HEK293 (cell line): ENCODE measurements around the gene STX1B.

Experiments used
- CTCF ChIA-PET: fragments of 350-600 bp; formaldehyde crosslinking; extraction: SDS; loops from one replicate; lab custom pipeline; 2021; ENCODE audit warnings: antibody characterized with exemption; lab: Yijun Ruan, JAX
- POLR2A ChIA-PET: fragments of 300-600 bp; formaldehyde crosslinking; extraction: SDS; loops from one replicate; lab custom pipeline; 2020; ENCODE audit warnings: antibody characterized with exemption, inconsistent platforms; lab: Yijun Ruan, JAX
- H3K27ac ChIP-seq: fragments of 200-500 bp; sonication (Bioruptor generic); 2 replicates; pipeline ENCODE4 v1.5.1; 2014; ENCODE audit warnings: low read depth, low read length, control low read depth, inconsistent platforms; ENCODE audit errors: extremely low read depth
- H3K36me3 ChIP-seq, 2 experiments: fragments of 200-500 bp in 1 of 2; sonication (Bioruptor generic) in 1 of 2; 1 replicate in 1 of 2; 2 replicates in 1 of 2; pipeline ENCODE4 v1.5.1; 2014 to 2017; ENCODE audit warnings: inconsistent platforms in 2 of 2, low read length in 2 of 2; ENCODE audit not compliant: control insufficient read depth in 2 of 2, insufficient read depth in 1 of 2
- H3K4me1 ChIP-seq: fragments of 200-500 bp; sonication (Bioruptor generic); 2 replicates; pipeline ENCODE4 v1.5.1; 2014; ENCODE audit warnings: mild to moderate bottlenecking, low read length, inconsistent platforms; ENCODE audit not compliant: control insufficient read depth, insufficient read depth
- H3K4me3 ChIP-seq: 2 replicates; pipeline ENCODE4 v1.5.1; 2011; ENCODE audit warnings: low read depth, mild to moderate bottlenecking, control low read depth, low read length, moderate library complexity
- H3K9me3 ChIP-seq: fragments of 200-500 bp; sonication (Bioruptor generic); 2 replicates; pipeline ENCODE4 v1.5.1; 2014; ENCODE audit warnings: low read depth, low read length, inconsistent platforms; ENCODE audit not compliant: control insufficient read depth, insufficient read depth
- KLF1 ChIP-seq: fragments of 450-650 bp; formaldehyde crosslinking; IDR thresholded peaks from 2 replicates; pipeline ENCODE4 v1.5.1; 2016; ENCODE audit warnings: missing biosample characterization, missing genetic modification characterization
- ZNF114 ChIP-seq: fragments of 450-650 bp; formaldehyde crosslinking; IDR thresholded peaks from 2 replicates; pipeline ENCODE4 v1.5.0; 2017; ENCODE audit warnings: missing biosample characterization, missing genetic modification characterization
- ZNF169 ChIP-seq: fragments of 450-650 bp; formaldehyde crosslinking; IDR thresholded peaks from 2 replicates; pipeline ENCODE4 v1.5.1; 2016; ENCODE audit warnings: missing biosample characterization, missing genetic modification characterization
- ZNF274 ChIP-seq, 2 experiments: fragments of 200-500 bp in 1 of 2; fragments of 450-650 bp in 1 of 2; sonication (Bioruptor generic) in 1 of 2; formaldehyde crosslinking in 1 of 2; IDR thresholded peaks; 2 replicates each; pipeline versions ENCODE4 v1.5.1 to v1.6.1; 2014 to 2016; ENCODE audit warnings: borderline replicate concordance in 1 of 2, inconsistent platforms in 1 of 2, low read length in 1 of 2, missing biosample characterization in 1 of 2, missing genetic modification characterization in 1 of 2
- ZNF473 ChIP-seq: fragments of 450-650 bp; formaldehyde crosslinking; IDR thresholded peaks from 2 replicates; pipeline ENCODE4 v1.5.1; 2017; ENCODE audit warnings: missing biosample characterization, missing genetic modification characterization
- ZNF596 ChIP-seq: fragments of 450-650 bp; IDR thresholded peaks from 2 replicates; pipeline ENCODE4 v1.5.0; 2018; ENCODE audit warnings: missing biosample characterization, mild to moderate bottlenecking, missing genetic modification characterization, moderate library complexity
- ZNF600 ChIP-seq: fragments of 450-650 bp; formaldehyde crosslinking; IDR thresholded peaks from 2 replicates; pipeline ENCODE4 v1.5.1; 2016; ENCODE audit warnings: missing biosample characterization, missing genetic modification characterization
- ZSCAN23 ChIP-seq: fragments of 450-650 bp; formaldehyde crosslinking; IDR thresholded peaks from 2 replicates; pipeline ENCODE4 v1.5.1; 2016; ENCODE audit warnings: missing biosample characterization, missing genetic modification characterization
- TF ChIP-seq, protein P1 (sequence below): fragments of 450-650 bp; formaldehyde crosslinking; IDR thresholded peaks from 2 replicates; pipeline ENCODE4 v1.5.1; 2016; ENCODE audit warnings: missing biosample characterization, missing genetic modification characterization, borderline replicate concordance
- TF ChIP-seq, protein P2 (sequence below): fragments of 450-650 bp; formaldehyde crosslinking; IDR thresholded peaks from 2 replicates; pipeline ENCODE4 v1.5.1; 2016; ENCODE audit warnings: missing biosample characterization, missing genetic modification characterization
- TF ChIP-seq, protein P3 (sequence below): fragments of 450-650 bp; formaldehyde crosslinking; IDR thresholded peaks from 2 replicates; pipeline ENCODE4 v1.5.1; 2016; ENCODE audit warnings: missing biosample characterization, missing genetic modification characterization
- TF ChIP-seq, protein P4 (sequence below): fragments of 450-650 bp; formaldehyde crosslinking; IDR thresholded peaks from 2 replicates; pipeline ENCODE4 v1.5.1; 2016; ENCODE audit warnings: missing biosample characterization, missing genetic modification characterization, low read depth
- TF ChIP-seq, protein P5 (sequence below): fragments of 450-650 bp; formaldehyde crosslinking; IDR thresholded peaks from 2 replicates; pipeline ENCODE4 v1.5.1; 2017; ENCODE audit warnings: missing biosample characterization, missing genetic modification characterization
- TF ChIP-seq, protein P6 (sequence below): fragments of 450-650 bp; formaldehyde crosslinking; IDR thresholded peaks from 2 replicates; pipeline ENCODE4 v1.5.1; 2016; ENCODE audit warnings: missing biosample characterization, missing genetic modification characterization

The STX1B gene

DNA sequence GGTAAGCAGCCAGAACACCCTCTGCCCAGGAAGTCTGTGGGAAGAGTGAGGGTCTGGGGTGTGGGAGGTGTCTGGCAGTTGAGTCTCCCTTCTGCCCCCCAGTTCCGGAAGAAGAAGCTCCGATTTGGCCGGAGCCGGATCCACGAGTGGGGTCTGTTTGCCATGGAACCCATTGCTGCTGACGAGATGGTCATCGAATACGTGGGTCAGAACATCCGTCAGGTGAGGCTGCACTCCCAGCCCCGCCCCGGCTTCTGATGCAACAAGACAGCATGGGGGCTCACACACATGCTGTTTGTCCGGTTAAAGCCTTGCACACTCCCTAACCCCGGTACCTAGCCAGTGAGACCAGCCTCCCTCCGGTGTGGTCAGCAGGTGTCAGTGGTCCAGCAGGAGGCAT, 29.5 kb downstream of the STX1B start (continued):
- TF ChIP-seq, protein P1, sequence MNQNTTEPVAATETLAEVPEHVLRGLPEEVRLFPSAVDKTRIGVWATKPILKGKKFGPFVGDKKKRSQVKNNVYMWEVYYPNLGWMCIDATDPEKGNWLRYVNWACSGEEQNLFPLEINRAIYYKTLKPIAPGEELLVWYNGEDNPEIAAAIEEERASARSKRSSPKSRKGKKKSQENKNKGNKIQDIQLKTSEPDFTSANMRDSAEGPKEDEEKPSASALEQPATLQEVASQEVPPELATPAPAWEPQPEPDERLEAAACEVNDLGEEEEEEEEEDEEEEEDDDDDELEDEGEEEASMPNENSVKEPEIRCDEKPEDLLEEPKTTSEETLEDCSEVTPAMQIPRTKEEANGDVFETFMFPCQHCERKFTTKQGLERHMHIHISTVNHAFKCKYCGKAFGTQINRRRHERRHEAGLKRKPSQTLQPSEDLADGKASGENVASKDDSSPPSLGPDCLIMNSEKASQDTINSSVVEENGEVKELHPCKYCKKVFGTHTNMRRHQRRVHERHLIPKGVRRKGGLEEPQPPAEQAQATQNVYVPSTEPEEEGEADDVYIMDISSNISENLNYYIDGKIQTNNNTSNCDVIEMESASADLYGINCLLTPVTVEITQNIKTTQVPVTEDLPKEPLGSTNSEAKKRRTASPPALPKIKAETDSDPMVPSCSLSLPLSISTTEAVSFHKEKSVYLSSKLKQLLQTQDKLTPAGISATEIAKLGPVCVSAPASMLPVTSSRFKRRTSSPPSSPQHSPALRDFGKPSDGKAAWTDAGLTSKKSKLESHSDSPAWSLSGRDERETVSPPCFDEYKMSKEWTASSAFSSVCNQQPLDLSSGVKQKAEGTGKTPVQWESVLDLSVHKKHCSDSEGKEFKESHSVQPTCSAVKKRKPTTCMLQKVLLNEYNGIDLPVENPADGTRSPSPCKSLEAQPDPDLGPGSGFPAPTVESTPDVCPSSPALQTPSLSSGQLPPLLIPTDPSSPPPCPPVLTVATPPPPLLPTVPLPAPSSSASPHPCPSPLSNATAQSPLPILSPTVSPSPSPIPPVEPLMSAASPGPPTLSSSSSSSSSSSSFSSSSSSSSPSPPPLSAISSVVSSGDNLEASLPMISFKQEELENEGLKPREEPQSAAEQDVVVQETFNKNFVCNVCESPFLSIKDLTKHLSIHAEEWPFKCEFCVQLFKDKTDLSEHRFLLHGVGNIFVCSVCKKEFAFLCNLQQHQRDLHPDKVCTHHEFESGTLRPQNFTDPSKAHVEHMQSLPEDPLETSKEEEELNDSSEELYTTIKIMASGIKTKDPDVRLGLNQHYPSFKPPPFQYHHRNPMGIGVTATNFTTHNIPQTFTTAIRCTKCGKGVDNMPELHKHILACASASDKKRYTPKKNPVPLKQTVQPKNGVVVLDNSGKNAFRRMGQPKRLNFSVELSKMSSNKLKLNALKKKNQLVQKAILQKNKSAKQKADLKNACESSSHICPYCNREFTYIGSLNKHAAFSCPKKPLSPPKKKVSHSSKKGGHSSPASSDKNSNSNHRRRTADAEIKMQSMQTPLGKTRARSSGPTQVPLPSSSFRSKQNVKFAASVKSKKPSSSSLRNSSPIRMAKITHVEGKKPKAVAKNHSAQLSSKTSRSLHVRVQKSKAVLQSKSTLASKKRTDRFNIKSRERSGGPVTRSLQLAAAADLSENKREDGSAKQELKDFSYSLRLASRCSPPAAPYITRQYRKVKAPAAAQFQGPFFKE (tag by site-specific recombination): no peak
- no peak for TF ChIP-seq ZSCAN23 (tag by site-specific recombination)
- TF ChIP-seq, protein P2, sequence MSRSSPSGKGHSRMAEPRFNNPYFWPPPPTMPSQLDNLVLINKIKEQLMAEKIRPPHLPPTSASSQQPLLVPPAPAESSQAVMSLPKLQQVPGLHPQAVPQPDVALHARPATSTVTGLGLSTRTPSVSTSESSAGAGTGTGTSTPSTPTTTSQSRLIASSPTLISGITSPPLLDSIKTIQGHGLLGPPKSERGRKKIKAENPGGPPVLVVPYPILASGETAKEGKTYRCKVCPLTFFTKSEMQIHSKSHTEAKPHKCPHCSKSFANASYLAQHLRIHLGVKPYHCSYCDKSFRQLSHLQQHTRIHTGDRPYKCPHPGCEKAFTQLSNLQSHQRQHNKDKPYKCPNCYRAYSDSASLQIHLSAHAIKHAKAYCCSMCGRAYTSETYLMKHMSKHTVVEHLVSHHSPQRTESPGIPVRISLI (tag by site-specific recombination): no peak
- TF ChIP-seq, protein P3, sequence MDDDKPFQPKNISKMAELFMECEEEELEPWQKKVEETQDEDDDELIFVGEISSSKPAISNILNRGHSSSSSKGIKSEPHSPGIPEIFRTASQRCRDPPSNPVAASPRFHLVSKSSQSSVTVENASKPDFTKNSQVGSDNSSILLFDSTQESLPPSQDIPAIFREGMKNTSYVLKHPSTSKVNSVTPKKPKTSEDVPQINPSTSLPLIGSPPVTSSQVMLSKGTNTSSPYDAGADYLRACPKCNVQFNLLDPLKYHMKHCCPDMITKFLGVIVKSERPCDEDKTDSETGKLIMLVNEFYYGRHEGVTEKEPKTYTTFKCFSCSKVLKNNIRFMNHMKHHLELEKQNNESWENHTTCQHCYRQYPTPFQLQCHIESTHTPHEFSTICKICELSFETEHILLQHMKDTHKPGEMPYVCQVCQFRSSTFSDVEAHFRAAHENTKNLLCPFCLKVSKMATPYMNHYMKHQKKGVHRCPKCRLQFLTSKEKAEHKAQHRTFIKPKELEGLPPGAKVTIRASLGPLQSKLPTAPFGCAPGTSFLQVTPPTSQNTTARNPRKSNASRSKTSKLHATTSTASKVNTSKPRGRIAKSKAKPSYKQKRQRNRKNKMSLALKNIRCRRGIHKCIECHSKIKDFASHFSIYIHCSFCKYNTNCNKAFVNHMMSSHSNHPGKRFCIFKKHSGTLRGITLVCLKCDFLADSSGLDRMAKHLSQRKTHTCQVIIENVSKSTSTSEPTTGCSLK: no peak
- no peak for TF ChIP-seq ZNF473

DNA sequence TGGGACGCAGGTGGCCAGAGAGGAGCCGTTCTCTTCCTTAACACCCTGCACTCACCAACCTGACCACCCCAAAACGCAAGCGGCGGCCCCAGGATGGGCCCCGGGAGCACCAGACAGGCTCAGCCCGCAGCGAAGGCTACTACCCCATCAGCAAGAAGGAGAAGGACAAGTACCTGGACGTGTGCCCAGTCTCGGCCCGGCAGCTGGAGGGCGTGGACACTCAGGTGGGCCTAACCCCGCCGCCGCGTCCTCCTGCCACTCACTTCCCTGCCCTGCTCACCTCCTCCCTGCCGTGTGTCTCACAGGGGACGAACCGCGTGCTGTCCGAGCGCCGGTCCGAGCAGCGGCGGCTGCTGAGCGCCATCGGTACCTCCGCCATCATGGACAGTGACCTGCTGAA, 30.0 kb downstream of the STX1B start:
- ChIA-PET CTCF (no interaction called here), POLR2A (no interaction called here)
- TF ChIP-seq, protein P4, sequence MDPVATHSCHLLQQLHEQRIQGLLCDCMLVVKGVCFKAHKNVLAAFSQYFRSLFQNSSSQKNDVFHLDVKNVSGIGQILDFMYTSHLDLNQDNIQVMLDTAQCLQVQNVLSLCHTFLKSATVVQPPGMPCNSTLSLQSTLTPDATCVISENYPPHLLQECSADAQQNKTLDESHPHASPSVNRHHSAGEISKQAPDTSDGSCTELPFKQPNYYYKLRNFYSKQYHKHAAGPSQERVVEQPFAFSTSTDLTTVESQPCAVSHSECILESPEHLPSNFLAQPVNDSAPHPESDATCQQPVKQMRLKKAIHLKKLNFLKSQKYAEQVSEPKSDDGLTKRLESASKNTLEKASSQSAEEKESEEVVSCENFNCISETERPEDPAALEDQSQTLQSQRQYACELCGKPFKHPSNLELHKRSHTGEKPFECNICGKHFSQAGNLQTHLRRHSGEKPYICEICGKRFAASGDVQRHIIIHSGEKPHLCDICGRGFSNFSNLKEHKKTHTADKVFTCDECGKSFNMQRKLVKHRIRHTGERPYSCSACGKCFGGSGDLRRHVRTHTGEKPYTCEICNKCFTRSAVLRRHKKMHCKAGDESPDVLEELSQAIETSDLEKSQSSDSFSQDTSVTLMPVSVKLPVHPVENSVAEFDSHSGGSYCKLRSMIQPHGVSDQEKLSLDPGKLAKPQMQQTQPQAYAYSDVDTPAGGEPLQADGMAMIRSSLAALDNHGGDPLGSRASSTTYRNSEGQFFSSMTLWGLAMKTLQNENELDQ (tag by site-specific recombination): no peak
- TF ChIP-seq, protein P5, sequence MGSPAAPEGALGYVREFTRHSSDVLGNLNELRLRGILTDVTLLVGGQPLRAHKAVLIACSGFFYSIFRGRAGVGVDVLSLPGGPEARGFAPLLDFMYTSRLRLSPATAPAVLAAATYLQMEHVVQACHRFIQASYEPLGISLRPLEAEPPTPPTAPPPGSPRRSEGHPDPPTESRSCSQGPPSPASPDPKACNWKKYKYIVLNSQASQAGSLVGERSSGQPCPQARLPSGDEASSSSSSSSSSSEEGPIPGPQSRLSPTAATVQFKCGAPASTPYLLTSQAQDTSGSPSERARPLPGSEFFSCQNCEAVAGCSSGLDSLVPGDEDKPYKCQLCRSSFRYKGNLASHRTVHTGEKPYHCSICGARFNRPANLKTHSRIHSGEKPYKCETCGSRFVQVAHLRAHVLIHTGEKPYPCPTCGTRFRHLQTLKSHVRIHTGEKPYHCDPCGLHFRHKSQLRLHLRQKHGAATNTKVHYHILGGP (tag by site-specific recombination): no peak
- TF ChIP-seq, protein P6, sequence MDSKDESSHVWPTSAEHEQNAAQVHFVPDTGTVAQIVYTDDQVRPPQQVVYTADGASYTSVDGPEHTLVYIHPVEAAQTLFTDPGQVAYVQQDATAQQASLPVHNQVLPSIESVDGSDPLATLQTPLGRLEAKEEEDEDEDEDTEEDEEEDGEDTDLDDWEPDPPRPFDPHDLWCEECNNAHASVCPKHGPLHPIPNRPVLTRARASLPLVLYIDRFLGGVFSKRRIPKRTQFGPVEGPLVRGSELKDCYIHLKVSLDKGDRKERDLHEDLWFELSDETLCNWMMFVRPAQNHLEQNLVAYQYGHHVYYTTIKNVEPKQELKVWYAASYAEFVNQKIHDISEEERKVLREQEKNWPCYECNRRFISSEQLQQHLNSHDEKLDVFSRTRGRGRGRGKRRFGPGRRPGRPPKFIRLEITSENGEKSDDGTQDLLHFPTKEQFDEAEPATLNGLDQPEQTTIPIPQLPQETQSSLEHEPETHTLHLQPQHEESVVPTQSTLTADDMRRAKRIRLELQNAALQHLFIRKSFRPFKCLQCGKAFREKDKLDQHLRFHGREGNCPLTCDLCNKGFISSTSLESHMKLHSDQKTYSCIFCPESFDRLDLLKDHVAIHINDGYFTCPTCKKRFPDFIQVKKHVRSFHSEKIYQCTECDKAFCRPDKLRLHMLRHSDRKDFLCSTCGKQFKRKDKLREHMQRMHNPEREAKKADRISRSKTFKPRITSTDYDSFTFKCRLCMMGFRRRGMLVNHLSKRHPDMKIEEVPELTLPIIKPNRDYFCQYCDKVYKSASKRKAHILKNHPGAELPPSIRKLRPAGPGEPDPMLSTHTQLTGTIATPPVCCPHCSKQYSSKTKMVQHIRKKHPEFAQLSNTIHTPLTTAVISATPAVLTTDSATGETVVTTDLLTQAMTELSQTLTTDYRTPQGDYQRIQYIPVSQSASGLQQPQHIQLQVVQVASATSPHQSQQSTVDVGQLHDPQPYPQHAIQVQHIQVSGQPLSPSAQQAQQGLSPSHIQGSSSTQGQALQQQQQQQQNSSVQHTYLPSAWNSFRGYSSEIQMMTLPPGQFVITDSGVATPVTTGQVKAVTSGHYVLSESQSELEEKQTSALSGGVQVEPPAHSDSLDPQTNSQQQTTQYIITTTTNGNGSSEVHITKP (tag by site-specific recombination): no peak
- TF ChIP-seq ZNF596 (tag by site-specific recombination): no peak
- TF ChIP-seq ZNF169: no peak
- TF ChIP-seq KLF1 (tag by site-specific recombination): peak; percentile 54; the same call in 1 of the 2 replicates
- TF ChIP-seq ZNF274 (IDR thresholded peaks at IDR 0.05; ENCODE audit: low read length): no peak
- no peak for TF ChIP-seq ZNF274 (tag by site-specific recombination; IDR thresholded peaks at IDR 0.05; ENCODE audit: borderline replicate concordance)
- 0 out of 2 replicates have a peak, but pooled peaks have one; percentile 19 for TF ChIP-seq ZNF600 (tag by site-specific recombination)
- no peak for TF ChIP-seq ZNF114
- Histone ChIP-seq H3K36me3 (peaks cover 11 to 96% of the 10 kb centered on the region in 2 experiments; a peak in 2 of 3 replicates), H3K4me3 (no peak overlapping the region), H3K4me1 (no peaks in the 10 kb centered on the region), H3K9me3 (no peaks in the 10 kb centered on the region), H3K27ac (no peak overlapping the region)
